AG09309 (cell line): ENCODE data around the gene DEPDC1B.

Experiments
- DNase-seq: peaks from one replicate; pipeline ENCODE4 v3.0.0-alpha.2; 2010; ENCODE audit warnings: low read depth
- H3K4me3 ChIP-seq: 2 replicates; pipeline ENCODE4 v1.5.1; 2011; ENCODE audit warnings: mild to moderate bottlenecking, low read depth, low read length, moderate library complexity; ENCODE audit not compliant: control insufficient read depth
- TF ChIP-seq, protein P1 (sequence below): IDR thresholded peaks from 2 replicates; pipeline ENCODE4 v1.5.1; 2011; ENCODE audit warnings: mild to moderate bottlenecking, low read depth, low read length, inconsistent platforms; ENCODE audit not compliant: insufficient read depth, control insufficient read depth; ENCODE audit errors: missing control alignments

The DEPDC1B gene

DNA sequence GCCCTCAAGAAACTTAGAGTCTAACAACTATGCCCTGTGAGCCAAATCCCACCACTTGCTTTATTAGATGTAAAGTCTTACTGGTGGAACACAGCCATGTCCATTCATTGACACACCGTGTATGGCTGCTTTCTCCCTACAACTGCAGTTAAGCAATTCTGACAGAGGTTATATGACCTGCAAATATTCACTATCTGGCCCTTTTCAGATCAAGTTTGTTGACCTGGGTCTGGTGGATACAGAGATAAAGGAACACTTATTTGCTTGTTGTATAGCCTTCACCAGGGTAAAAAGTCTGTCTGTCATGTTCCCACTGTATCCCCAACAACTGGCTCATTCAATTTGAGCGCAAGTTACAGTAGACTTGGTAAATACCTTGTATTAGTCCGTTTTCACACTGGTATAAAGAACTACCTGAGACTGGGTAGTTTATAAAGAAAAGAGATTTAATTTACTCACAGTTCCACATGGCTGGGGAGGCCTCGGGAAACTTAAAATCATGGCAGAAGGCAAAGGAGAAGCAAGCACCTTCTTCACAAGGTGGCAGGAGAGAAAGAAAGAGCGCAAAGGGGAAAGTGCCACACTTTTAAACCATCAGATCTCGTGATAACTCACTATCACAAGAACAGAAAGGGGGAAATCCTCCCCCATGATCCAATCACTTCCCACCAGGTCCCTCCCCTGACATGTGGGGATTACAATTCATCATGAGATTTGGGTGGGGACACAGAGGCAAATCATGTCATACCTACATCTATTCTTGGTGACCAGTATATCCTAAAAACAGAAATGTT, 27.9 kb downstream of the DEPDC1B start:
- TF ChIP-seq, protein P1, sequence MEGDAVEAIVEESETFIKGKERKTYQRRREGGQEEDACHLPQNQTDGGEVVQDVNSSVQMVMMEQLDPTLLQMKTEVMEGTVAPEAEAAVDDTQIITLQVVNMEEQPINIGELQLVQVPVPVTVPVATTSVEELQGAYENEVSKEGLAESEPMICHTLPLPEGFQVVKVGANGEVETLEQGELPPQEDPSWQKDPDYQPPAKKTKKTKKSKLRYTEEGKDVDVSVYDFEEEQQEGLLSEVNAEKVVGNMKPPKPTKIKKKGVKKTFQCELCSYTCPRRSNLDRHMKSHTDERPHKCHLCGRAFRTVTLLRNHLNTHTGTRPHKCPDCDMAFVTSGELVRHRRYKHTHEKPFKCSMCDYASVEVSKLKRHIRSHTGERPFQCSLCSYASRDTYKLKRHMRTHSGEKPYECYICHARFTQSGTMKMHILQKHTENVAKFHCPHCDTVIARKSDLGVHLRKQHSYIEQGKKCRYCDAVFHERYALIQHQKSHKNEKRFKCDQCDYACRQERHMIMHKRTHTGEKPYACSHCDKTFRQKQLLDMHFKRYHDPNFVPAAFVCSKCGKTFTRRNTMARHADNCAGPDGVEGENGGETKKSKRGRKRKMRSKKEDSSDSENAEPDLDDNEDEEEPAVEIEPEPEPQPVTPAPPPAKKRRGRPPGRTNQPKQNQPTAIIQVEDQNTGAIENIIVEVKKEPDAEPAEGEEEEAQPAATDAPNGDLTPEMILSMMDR, result no peak
- DNase-seq, result no peak

DNA sequence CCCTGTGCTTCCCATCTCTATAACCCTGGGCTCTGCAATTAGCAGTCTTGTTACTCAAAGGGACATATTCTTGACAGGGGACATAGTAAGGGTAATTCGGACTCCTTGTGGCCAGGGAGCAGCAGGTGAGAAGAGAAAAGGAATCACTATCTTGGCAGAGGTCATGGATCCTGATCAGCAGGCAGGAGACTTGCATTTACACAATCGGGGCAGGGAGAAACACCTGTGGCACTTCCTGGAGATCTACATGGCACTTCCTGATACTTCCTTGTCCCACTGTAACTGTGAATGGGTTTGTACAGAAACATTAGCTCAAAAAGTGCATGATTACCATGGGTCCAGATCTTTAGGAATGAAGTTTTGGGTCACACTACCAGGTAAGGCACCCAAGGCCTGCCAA, 29.2 kb downstream of the DEPDC1B start:
- no peak for DNase-seq
- no peak overlapping the region for H3K4me3 ChIP-seq
- TF ChIP-seq, protein P1, result no peak

More for the DNA sequence above, 27.9 kb downstream of the DEPDC1B start:
- H3K4me3 ChIP-seq, result no peak overlapping the region

DNA sequence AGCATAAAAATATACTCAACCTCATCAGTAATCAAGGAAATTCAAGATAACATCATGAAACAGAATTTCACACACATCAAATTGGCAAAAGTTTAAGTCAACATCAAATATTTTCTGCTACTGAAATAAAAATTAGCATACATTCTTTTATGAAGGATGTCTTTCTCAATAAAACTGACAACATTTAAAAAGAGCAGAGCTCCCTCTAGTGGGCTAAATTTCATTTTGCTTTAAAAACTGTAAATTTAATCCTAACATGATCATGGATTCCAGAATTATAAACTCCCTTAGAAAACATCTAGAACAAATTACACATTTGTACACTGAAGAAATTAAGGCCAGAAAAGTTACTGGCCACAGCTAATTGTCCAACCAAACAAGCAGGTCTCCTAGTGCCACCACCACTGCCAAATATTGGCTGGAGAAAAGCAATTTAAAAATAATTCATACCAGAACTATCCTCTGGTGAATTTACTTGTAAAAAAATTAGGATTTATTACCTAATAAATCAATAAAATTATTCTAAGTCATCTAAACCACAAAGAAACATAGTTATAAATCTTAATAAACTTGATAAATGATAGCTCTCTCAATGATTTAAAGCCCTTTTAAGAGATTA, 31.2 kb downstream of the DEPDC1B start:
- no peak overlapping the region for H3K4me3 ChIP-seq
- TF ChIP-seq, protein P1, result peak; percentile 44
- no peak for DNase-seq

DNA sequence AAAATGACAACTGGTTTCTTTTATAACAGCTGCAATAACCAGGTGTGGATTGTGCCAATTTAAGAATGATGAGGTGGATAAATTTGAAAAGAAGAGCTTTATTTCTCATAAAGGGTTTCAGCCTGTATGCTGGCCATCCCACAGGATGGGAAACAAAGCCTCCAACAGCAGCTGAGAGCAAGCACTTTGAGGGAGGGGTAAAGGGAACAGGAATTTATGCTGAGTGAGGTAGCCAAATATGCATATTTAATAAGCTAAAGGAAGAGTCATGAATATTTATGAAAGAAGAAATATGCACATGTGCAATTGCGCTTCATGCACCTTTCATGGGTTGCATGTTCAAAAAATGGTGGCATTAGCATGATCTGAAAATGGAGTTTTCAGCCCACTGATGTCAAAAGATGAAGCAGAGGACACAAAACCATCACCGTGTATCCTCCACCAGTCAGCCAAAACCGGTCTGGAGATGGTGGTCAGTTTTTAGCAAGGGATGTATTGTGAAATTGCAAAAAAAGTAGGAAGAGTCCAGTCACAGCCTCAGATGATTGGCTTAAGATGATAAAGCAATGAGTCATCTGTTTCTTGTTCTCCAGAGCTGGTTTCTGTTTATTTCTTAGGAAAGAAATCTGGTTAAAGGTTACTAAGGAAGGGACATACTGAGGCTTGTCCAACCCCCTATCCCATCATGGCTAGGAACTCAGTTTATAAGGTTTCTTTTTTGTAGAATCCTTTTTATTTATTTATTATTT, 47.9 kb downstream of the DEPDC1B start:
- TF ChIP-seq, protein P1, result no peak
- no peak overlapping the region for H3K4me3 ChIP-seq
- peak; percentile 79 for DNase-seq

DNA sequence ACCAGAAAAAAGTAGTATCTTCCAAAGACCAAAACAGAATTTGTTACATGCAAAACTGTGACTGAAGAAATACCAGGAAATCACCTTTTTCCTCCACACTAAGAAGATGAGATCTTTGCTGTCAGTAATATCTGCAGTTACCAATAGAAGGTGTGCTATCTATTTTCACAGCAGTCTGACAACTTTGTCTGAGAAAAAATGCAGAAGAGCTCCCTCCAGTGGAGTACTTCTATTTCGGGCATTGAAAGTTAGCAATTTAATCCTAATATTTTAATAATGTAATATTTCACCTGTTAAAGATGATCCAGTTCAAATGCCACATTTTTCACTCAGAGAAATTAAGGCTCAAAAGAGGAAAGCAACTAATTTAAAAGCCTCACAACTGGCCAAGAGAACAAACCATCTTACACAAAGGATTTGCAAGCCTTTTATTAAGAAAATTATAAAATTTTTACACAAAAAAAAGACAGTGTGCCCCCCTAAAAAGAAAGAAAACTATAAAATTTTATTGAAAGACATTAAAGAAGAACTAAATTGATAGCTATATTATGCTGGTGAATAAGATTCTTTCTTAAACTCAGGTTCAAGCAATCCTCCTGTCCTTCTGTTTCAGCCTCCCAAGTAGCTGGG, 50.6 kb downstream of the DEPDC1B start:
- DNase-seq, result peak; percentile 10
- TF ChIP-seq, protein P1, result peak; percentile 64
- no peak overlapping the region for H3K4me3 ChIP-seq

DNA sequence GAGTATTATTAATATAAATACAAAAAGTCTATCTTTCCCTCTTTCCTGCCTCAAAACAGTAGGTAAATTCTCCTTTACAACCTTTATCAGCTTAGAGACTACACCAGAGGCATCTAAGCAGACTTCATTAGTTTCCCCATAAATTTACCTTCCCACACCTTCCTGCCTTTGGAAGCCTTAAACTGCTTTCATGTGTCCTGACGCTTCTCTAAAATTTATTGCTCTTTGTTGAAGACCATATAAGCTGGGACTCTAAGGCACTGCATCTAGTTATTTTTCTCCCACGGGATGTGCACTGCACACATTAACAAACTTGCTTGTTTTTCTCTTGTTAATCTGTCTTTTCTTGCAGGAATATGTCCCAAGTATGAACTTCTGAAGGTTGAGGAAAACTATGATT, 51.8 kb downstream of the DEPDC1B start:
- DNase-seq, result no peak
- TF ChIP-seq, protein P1, result no peak
- no peak overlapping the region for H3K4me3 ChIP-seq
